HG02943 (cell line): ENCODE measurements around the gene CERS6.
"Not testable (repeated sequence)": the region's sequence is repeated elsewhere in the genome, so short reads cannot be mapped to it uniquely, and the experiment has no call there.

Experiments
- ATAC-seq: cut with Tn5 transposase; IDR thresholded peaks from one replicate; pipeline ENCODE4 v1.9.1; 2021; ENCODE audit warnings: mild to moderate bottlenecking, low read depth, moderate library complexity; ENCODE audit not compliant: unreplicated experiment

Gene CERS6

GRCh38 chr2:168748461-168748860, 292.4 kb downstream of the CERS6 start:
- ATAC-seq, result no peak

- no peak for ATAC-seq
Measured at GRCh38 chr2:168749297-168749696, 293.2 kb downstream of the CERS6 start.

- ATAC-seq, result peak; percentile 71
Measured at GRCh38 chr2:168751104-168751740, 295.1 kb downstream of the CERS6 start.

- no peak for ATAC-seq
Measured at GRCh38 chr2:168752361-168752760, 296.3 kb downstream of the CERS6 start.

- no peak for ATAC-seq
Measured at GRCh38 chr2:168753765-168754329, 297.8 kb downstream of the CERS6 start.

- no peak for ATAC-seq
Measured at GRCh38 chr2:168757223-168757622, 301.2 kb downstream of the CERS6 start.

- ATAC-seq, result peak; percentile 77
Measured at GRCh38 chr2:168758970-168759820, 303.1 kb downstream of the CERS6 start.

GRCh38 chr2:168765401-168765800, 309.3 kb downstream of the CERS6 start:
- ATAC-seq, result no peak

- ATAC-seq, result no peak
Measured at GRCh38 chr2:168766600-168766999, 310.5 kb downstream of the CERS6 start.

- no peak for ATAC-seq
Measured at GRCh38 chr2:168767258-168767657, 311.2 kb downstream of the CERS6 start.

GRCh38 chr2:168768357-168768756, 312.3 kb downstream of the CERS6 start:
- ATAC-seq, result not testable (repeated sequence)

GRCh38 chr2:168770796-168771195, 314.7 kb downstream of the CERS6 start:
- ATAC-seq, result no peak

GRCh38 chr2:168772704-168773103, 316.6 kb downstream of the CERS6 start:
- ATAC-seq, result no peak

- no peak for ATAC-seq
Measured at GRCh38 chr2:168773128-168773527, 317.1 kb downstream of the CERS6 start.

- no peak for ATAC-seq
Measured at GRCh38 chr2:168773719-168774521, 317.8 kb downstream of the CERS6 start.

- ATAC-seq, result no peak
Measured at GRCh38 chr2:168775837-168776236, 319.8 kb downstream of the CERS6 start.

- ATAC-seq, result no peak
Measured at GRCh38 chr2:168780669-168781071, 324.6 kb downstream of the CERS6 start.

- no peak for ATAC-seq
Measured at GRCh38 chr2:168781191-168781817, 325.2 kb downstream of the CERS6 start.

- no peak for ATAC-seq
Measured at GRCh38 chr2:168782271-168782670, 326.2 kb downstream of the CERS6 start.

- no peak for ATAC-seq
Measured at GRCh38 chr2:168784993-168785392, 328.9 kb downstream of the CERS6 start.
